Measurements from ENCODE around the gene NPEPPS. TPM values are rescaled to one million over a fixed set of nuclear protein-coding genes. Genes with fewer than 3 reads are reported as not detected.
A peak's percentile ranks its signal among the peaks of the same experiment; 100 is the strongest.

NPEPPS gene
- total RNA-seq, 4 donors from 2014 or later: 119 to 237 (median 170) TPM

GRCh38 chr17:47611372-47612350 is 80.8 kb downstream of the NPEPPS start:
- intact Hi-C loops (cut with DNase I; ENCODE audit: low total_unique reads): no loop called here
- no peaks in the 10 kb centered on the region for H3K9me3 ChIP-seq
- no peak for TF ChIP-seq POLR2A (IDR thresholded peaks at IDR 0.05)
- no peak for TF ChIP-seq CTCF (IDR thresholded peaks at IDR 0.05)
- no peak for TF ChIP-seq EP300 (IDR thresholded peaks at IDR 0.05; ENCODE audit: low read depth)
- no peak for TF ChIP-seq POLR2AphosphoS5 (IDR thresholded peaks at IDR 0.05)
- no peak for DNase-seq
- WGBS, 2 donors (ENCODE audit: low coverage in 1 of 2): 58 to 75% methylated on average over 4 to 5 of the region's 5 CpGs
- H3K27me3 ChIP-seq: no peaks in the 10 kb centered on the region
- H3K27ac ChIP-seq: no peak overlapping the region
- peaks cover 0 to 56% (median 19%) of the 10 kb centered on the region in 4 donors for H3K36me3 ChIP-seq
- no peaks in the 10 kb centered on the region for H3K4me1 ChIP-seq
- no peak overlapping the region for H3K4me3 ChIP-seq
- in situ Hi-C loops (cut with MboI; ENCODE audit: low pct_ligation_motif_present in 1 of 4, low pct_unique_long_range_greater_than_20kb in 1 of 4, low sequenced_read_pairs in 3 of 4): loop anchor here (25.0 kb wide), 4 partner anchors 99 to 374 kb away; no protein-coding TSS in a partner anchor

GRCh38 chr17:47615766-47616424 is 85.0 kb downstream of the NPEPPS start:
- Histone ChIP-seq H3K36me3 (peaks cover 0 to 67% (median 28%) of the 10 kb centered on the region in 4 donors), H3K4me1 (no peaks in the 10 kb centered on the region), H3K27me3 (no peaks in the 10 kb centered on the region), H3K4me3 (no peak overlapping the region), H3K9me3 (no peaks in the 10 kb centered on the region), H3K27ac (peak overlapping the region in 1 of 4 donors; percentile 15)
- intact Hi-C loops (cut with DNase I; ENCODE audit: low total_unique reads): no loop called here
- in situ Hi-C loops (cut with MboI; ENCODE audit: low pct_ligation_motif_present in 1 of 4, low pct_unique_long_range_greater_than_20kb in 1 of 4, low sequenced_read_pairs in 3 of 4): loop anchor here (25.0 kb wide), 4 partner anchors 104 to 379 kb away; no protein-coding TSS in a partner anchor
- DNase-seq: no peak
- TF ChIP-seq POLR2AphosphoS5 (IDR thresholded peaks at IDR 0.05) (no peak), CTCF (IDR thresholded peaks at IDR 0.05) (peak; percentile 76 to 81 (median 78))
- 74 to 82% methylated on average over 7 to 8 of the region's 8 CpGs for WGBS, 2 donors (ENCODE audit: low coverage in 1 of 2)

GRCh38 chr17:47618410-47618809 is 87.5 kb downstream of the NPEPPS start:
- H3K27me3 ChIP-seq: no peaks in the 10 kb centered on the region
- no peak for DNase-seq
- H3K9me3 ChIP-seq: no peaks in the 10 kb centered on the region
- in situ Hi-C loops (cut with MboI; ENCODE audit: low pct_ligation_motif_present in 1 of 4, low pct_unique_long_range_greater_than_20kb in 1 of 4, low sequenced_read_pairs in 3 of 4): loop anchor here (25.0 kb wide), 4 partner anchors 106 to 381 kb away; no protein-coding TSS in a partner anchor
- TF ChIP-seq POLR2A (IDR thresholded peaks at IDR 0.05) (no peak), CTCF (IDR thresholded peaks at IDR 0.05) (peak in 2 of 5 experiments; percentile 8 to 31)
- 52 to 54% methylated on average over 4 of the region's 4 CpGs for WGBS, 2 donors (ENCODE audit: low coverage in 1 of 2)
- H3K4me1 ChIP-seq: peaks cover 2 to 12% (median 8%) of the 10 kb centered on the region in 4 donors
- peak overlapping the region in 1 of 4 donors; percentile 5 for H3K27ac ChIP-seq
- H3K36me3 ChIP-seq: peaks cover 0 to 72% (median 23%) of the 10 kb centered on the region in 4 donors
- intact Hi-C loops (cut with DNase I; ENCODE audit: low total_unique reads): no loop called here
- H3K4me3 ChIP-seq: no peak overlapping the region
